Measurements from ENCODE around the gene MSL1. TPM values are rescaled to one million over a fixed set of nuclear protein-coding genes. Genes with fewer than 3 reads are reported as not detected.
A peak's percentile ranks its signal among the peaks of the same experiment; 100 is the strongest.

The MSL1 gene, protein sequence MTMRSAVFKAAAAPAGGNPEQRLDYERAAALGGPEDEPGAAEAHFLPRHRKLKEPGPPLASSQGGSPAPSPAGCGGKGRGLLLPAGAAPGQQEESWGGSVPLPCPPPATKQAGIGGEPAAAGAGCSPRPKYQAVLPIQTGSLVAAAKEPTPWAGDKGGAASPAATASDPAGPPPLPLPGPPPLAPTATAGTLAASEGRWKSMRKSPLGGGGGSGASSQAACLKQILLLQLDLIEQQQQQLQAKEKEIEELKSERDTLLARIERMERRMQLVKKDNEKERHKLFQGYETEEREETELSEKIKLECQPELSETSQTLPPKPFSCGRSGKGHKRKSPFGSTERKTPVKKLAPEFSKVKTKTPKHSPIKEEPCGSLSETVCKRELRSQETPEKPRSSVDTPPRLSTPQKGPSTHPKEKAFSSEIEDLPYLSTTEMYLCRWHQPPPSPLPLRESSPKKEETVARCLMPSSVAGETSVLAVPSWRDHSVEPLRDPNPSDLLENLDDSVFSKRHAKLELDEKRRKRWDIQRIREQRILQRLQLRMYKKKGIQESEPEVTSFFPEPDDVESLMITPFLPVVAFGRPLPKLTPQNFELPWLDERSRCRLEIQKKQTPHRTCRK
- 100 to 1,000 TPM; 101 to 154 (median 127) TPM for total RNA-seq
- polyA plus RNA-seq = 10 to 100 TPM; 52.6 to 85.0 (median 73.3) TPM
- long read RNA-seq, donor 1, transcript MSL1-203 (3 exons, 2,081 nt) = major isoform, 24 of 25 reads
- long read RNA-seq, donor 1, partial matches to known transcripts = 0 of 25 reads
- long read RNA-seq, donor 1, other reads (novel, unspliced or antisense) = 0 of 25 reads
- long read RNA-seq, donor 2, full-length matches to known transcripts = 17 of 34 reads
- long read RNA-seq, donor 2, partial matches to known transcripts = 17 of 34 reads
- long read RNA-seq, donor 2, other reads (novel, unspliced or antisense) = 0 of 34 reads

- Histone ChIP-seq H3K27me3 (replicated peaks in 1 of 7) (no peaks in the 10 kb centered on the region), H3K4me1 (peaks cover 22 to 68% (median 39%) of the 10 kb centered on the region in 6 donors), H3K27ac (peak within 1 kb of the TSS; percentile 89 to 98 (median 96)), H3K36me3 (peaks cover 0 to 14% (median 5%) of the 10 kb centered on the region in 6 donors), H3K9me3 (no peaks in the 10 kb centered on the region), H3K4me3 (peak within 1 kb of the TSS; percentile 62 to 99 (median 94))
- peak in 1 of 3 donors; percentile 13 for TF ChIP-seq POLR2A (IDR thresholded peaks at IDR 0.05)
- TF ChIP-seq, protein P1, sequence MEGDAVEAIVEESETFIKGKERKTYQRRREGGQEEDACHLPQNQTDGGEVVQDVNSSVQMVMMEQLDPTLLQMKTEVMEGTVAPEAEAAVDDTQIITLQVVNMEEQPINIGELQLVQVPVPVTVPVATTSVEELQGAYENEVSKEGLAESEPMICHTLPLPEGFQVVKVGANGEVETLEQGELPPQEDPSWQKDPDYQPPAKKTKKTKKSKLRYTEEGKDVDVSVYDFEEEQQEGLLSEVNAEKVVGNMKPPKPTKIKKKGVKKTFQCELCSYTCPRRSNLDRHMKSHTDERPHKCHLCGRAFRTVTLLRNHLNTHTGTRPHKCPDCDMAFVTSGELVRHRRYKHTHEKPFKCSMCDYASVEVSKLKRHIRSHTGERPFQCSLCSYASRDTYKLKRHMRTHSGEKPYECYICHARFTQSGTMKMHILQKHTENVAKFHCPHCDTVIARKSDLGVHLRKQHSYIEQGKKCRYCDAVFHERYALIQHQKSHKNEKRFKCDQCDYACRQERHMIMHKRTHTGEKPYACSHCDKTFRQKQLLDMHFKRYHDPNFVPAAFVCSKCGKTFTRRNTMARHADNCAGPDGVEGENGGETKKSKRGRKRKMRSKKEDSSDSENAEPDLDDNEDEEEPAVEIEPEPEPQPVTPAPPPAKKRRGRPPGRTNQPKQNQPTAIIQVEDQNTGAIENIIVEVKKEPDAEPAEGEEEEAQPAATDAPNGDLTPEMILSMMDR (IDR thresholded peaks at IDR 0.05 in 8 of 11, conservative IDR thresholded peaks at IDR 0.05 in 3 of 11) = no peak
- peak; percentile 92 to 93 (median 92) for TF ChIP-seq POLR2AphosphoS5 (IDR thresholded peaks at IDR 0.05)
- intact Hi-C loops (cut with DNase I; ENCODE audit: low total_unique reads) = no loop called here
- WGBS, 5 donors = 2 to 3% (median 2%) methylated on average over 55 to 82 of the region's 82 CpGs
- DNase-seq = peak; percentile 97
Observed at GRCh38 chr17:40121181-40122135, at the start of gene MSL1. TSS of gene MSL1 (plus strand) at chr17:40121971. CDS start at chr17:40122613, 642 bp downstream.

DNA sequence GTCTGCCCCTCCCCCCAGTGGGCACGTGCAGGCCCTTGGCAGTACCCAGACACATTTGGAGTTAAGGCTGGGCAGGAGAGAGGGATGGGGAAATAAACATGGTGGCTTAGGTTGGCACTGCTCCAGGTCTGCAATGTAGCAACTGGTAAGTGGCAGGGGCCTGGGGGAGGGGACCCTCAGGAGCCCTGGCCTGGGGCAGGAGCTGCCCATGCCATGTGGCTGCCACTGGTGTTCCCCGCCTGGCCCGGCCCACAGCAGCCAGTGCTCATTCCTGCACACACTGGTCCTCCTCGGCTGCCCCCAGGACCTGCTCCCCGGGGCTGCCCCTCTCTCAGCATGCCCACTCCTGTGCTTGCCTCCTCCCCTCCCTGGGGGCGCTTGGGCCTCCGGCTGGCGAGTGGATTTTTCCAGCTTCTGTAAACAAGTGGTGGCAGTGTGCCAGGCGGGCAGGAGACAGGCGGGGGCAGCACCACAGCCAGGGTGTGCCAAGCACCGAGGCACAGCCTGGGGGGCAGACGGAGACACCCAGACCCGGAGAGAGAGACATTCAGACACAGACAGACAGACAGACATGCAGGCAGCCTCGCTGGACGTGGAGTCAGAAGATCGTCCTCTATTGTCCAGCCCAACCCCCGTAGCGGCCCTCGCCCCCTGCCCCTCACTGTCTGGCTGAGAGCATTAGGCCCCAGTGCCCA, 49.6 kb upstream of the MSL1 start:
- Histone ChIP-seq H3K27ac (peak overlapping the region; percentile 6 to 86 (median 60)), H3K27me3 (replicated peaks in 1 of 7) (no peaks in the 10 kb centered on the region), H3K4me1 (peaks cover 59 to 100% (median 87%) of the 10 kb centered on the region in 6 donors), H3K4me3 (peak overlapping the region in 1 of 8 donors; percentile 4), H3K9me3 (no peaks in the 10 kb centered on the region), H3K36me3 (peaks cover 0 to 26% (median under 1%) of the 10 kb centered on the region in 6 donors)
- intact Hi-C loops (cut with DNase I; ENCODE audit: low total_unique reads) = no loop called here
- TF ChIP-seq, protein P1 (IDR thresholded peaks at IDR 0.05 in 8 of 11, conservative IDR thresholded peaks at IDR 0.05 in 3 of 11) = no peak
- TF ChIP-seq POLR2AphosphoS5 (IDR thresholded peaks at IDR 0.05) = peak in 2 of 3 donors; percentile 10 to 36
- no peak for DNase-seq
- WGBS, 5 donors = 37 to 52% (median 42%) methylated on average over 16 to 19 of the region's 19 CpGs

- WGBS, 5 donors = 72 to 82% (median 73%) methylated on average over 6 to 8 of the region's 8 CpGs
- intact Hi-C loops (cut with DNase I; ENCODE audit: low total_unique reads) = no loop called here
- H3K4me3 ChIP-seq = no peak overlapping the region
- peaks cover 0 to 32% (median 7%) of the 10 kb centered on the region in 6 donors for H3K36me3 ChIP-seq
- H3K27ac ChIP-seq = peak overlapping the region; percentile 6 to 86 (median 60)
- H3K27me3 ChIP-seq (replicated peaks in 1 of 7) = no peaks in the 10 kb centered on the region
- TF ChIP-seq POLR2AphosphoS5 (IDR thresholded peaks at IDR 0.05) = no peak
- TF ChIP-seq POLR2A (IDR thresholded peaks at IDR 0.05) = no peak
- TF ChIP-seq, protein P1 (IDR thresholded peaks at IDR 0.05 in 8 of 11, conservative IDR thresholded peaks at IDR 0.05 in 3 of 11) = no peak
- no peak for DNase-seq
- peaks cover 56 to 100% (median 82%) of the 10 kb centered on the region in 6 donors for H3K4me1 ChIP-seq
- no peaks in the 10 kb centered on the region for H3K9me3 ChIP-seq
Observed at GRCh38 chr17:40072735-40073346, 48.9 kb upstream of the MSL1 start.
